Measurements from ENCODE around the gene GABRA5. TPM values are rescaled to one million over a fixed set of nuclear protein-coding genes. Genes with fewer than 3 reads are reported as not detected.

Gene GABRA5
- polyA plus RNA-seq, 2 donors, result 0.14 to 0.20 TPM

- WGBS, 2 donors, result 49 to 53% methylated on average over 7 of the region's 7 CpGs
- Histone ChIP-seq H3K9me3 (ENCODE audit: control insufficient read depth in 2 of 2, insufficient read depth in 1 of 2, low read depth in 1 of 2, low read length in 1 of 2) (peaks cover 0 to 1% of the 10 kb centered on the region in 2 donors), H3K36me3 (ENCODE audit: control insufficient read depth in 2 of 2, insufficient read depth in 2 of 2, low read length in 1 of 2) (no peaks in the 10 kb centered on the region), H3K27me3 (ENCODE audit: control insufficient read depth in 1 of 2, insufficient read depth in 2 of 2, low read length in 2 of 2) (no peaks in the 10 kb centered on the region), H3K27ac (ENCODE audit: low read depth in 2 of 2, low read length in 1 of 2) (no peak overlapping the region), H3K4me3 (ENCODE audit: low read depth in 1 of 2, low read length in 2 of 2) (no peak overlapping the region), H3K4me1 (ENCODE audit: control insufficient read depth in 2 of 2, insufficient read depth in 2 of 2, low read length in 1 of 2) (peaks cover 4 to 6% of the 10 kb centered on the region in 2 donors)
Measured at GRCh38 chr15:26887926-26888666, 21.2 kb downstream of the GABRA5 start.

- WGBS, 2 donors, result 36 to 39% methylated on average over 8 of the region's 8 CpGs
- H3K27ac ChIP-seq (ENCODE audit: low read depth in 2 of 2, low read length in 1 of 2), result no peak overlapping the region
Measured at GRCh38 chr15:26888761-26889160, 21.9 kb downstream of the GABRA5 start.

GRCh38 chr15:26889298-26889898, 22.5 kb downstream of the GABRA5 start:
- peaks cover 0 to 5% of the 10 kb centered on the region in 2 donors for H3K9me3 ChIP-seq (ENCODE audit: control insufficient read depth in 2 of 2, insufficient read depth in 1 of 2, low read depth in 1 of 2, low read length in 1 of 2)
- H3K4me3 ChIP-seq (ENCODE audit: low read depth in 1 of 2, low read length in 2 of 2), result no peak overlapping the region
- WGBS, 2 donors, result 20 to 22% methylated on average over 5 of the region's 5 CpGs
- no peaks in the 10 kb centered on the region for H3K36me3 ChIP-seq (ENCODE audit: control insufficient read depth in 2 of 2, insufficient read depth in 2 of 2, low read length in 1 of 2)
- H3K27ac ChIP-seq (ENCODE audit: low read depth in 2 of 2, low read length in 1 of 2), result no peak overlapping the region
- H3K27me3 ChIP-seq (ENCODE audit: control insufficient read depth in 1 of 2, insufficient read depth in 2 of 2, low read length in 2 of 2), result no peaks in the 10 kb centered on the region
- peaks cover 4 to 6% of the 10 kb centered on the region in 2 donors for H3K4me1 ChIP-seq (ENCODE audit: control insufficient read depth in 2 of 2, insufficient read depth in 2 of 2, low read length in 1 of 2)

More at GRCh38 chr15:26888761-26889160, 21.9 kb downstream of the GABRA5 start:
- peaks cover 0 to 1% of the 10 kb centered on the region in 2 donors for H3K9me3 ChIP-seq (ENCODE audit: control insufficient read depth in 2 of 2, insufficient read depth in 1 of 2, low read depth in 1 of 2, low read length in 1 of 2)
- no peak overlapping the region for H3K4me3 ChIP-seq (ENCODE audit: low read depth in 1 of 2, low read length in 2 of 2)
- H3K4me1 ChIP-seq (ENCODE audit: control insufficient read depth in 2 of 2, insufficient read depth in 2 of 2, low read length in 1 of 2), result peaks cover 4 to 6% of the 10 kb centered on the region in 2 donors
- no peaks in the 10 kb centered on the region for H3K27me3 ChIP-seq (ENCODE audit: control insufficient read depth in 1 of 2, insufficient read depth in 2 of 2, low read length in 2 of 2)
- H3K36me3 ChIP-seq (ENCODE audit: control insufficient read depth in 2 of 2, insufficient read depth in 2 of 2, low read length in 1 of 2), result no peaks in the 10 kb centered on the region

- Histone ChIP-seq H3K27me3 (ENCODE audit: control insufficient read depth in 1 of 2, insufficient read depth in 2 of 2, low read length in 2 of 2) (no peaks in the 10 kb centered on the region), H3K4me1 (ENCODE audit: control insufficient read depth in 2 of 2, insufficient read depth in 2 of 2, low read length in 1 of 2) (peaks cover 4 to 6% of the 10 kb centered on the region in 2 donors), H3K9me3 (ENCODE audit: control insufficient read depth in 2 of 2, insufficient read depth in 1 of 2, low read depth in 1 of 2, low read length in 1 of 2) (peaks cover 0 to 5% of the 10 kb centered on the region in 2 donors), H3K4me3 (ENCODE audit: low read depth in 1 of 2, low read length in 2 of 2) (no peak overlapping the region), H3K27ac (ENCODE audit: low read depth in 2 of 2, low read length in 1 of 2) (no peak overlapping the region), H3K36me3 (ENCODE audit: control insufficient read depth in 2 of 2, insufficient read depth in 2 of 2, low read length in 1 of 2) (no peaks in the 10 kb centered on the region)
- 82 to 84% methylated on average over 7 of the region's 7 CpGs for WGBS, 2 donors
Measured at GRCh38 chr15:26890451-26890850, 23.6 kb downstream of the GABRA5 start.

- Histone ChIP-seq H3K27me3 (ENCODE audit: control insufficient read depth in 1 of 2, insufficient read depth in 2 of 2, low read length in 2 of 2) (no peaks in the 10 kb centered on the region), H3K9me3 (ENCODE audit: control insufficient read depth in 2 of 2, insufficient read depth in 1 of 2, low read depth in 1 of 2, low read length in 1 of 2) (peaks cover 0 to 5% of the 10 kb centered on the region in 2 donors), H3K4me3 (ENCODE audit: low read depth in 1 of 2, low read length in 2 of 2) (no peak overlapping the region), H3K27ac (ENCODE audit: low read depth in 2 of 2, low read length in 1 of 2) (no peak overlapping the region), H3K36me3 (ENCODE audit: control insufficient read depth in 2 of 2, insufficient read depth in 2 of 2, low read length in 1 of 2) (no peaks in the 10 kb centered on the region), H3K4me1 (ENCODE audit: control insufficient read depth in 2 of 2, insufficient read depth in 2 of 2, low read length in 1 of 2) (peaks cover 4 to 6% of the 10 kb centered on the region in 2 donors)
- 60 to 62% methylated on average over 6 of the region's 6 CpGs for WGBS, 2 donors
Measured at GRCh38 chr15:26890988-26891387, 24.1 kb downstream of the GABRA5 start.

- Histone ChIP-seq H3K36me3 (ENCODE audit: control insufficient read depth in 2 of 2, insufficient read depth in 2 of 2, low read length in 1 of 2) (no peaks in the 10 kb centered on the region), H3K27ac (ENCODE audit: low read depth in 2 of 2, low read length in 1 of 2) (no peak overlapping the region), H3K4me1 (ENCODE audit: control insufficient read depth in 2 of 2, insufficient read depth in 2 of 2, low read length in 1 of 2) (peaks cover 4 to 6% of the 10 kb centered on the region in 2 donors), H3K4me3 (ENCODE audit: low read depth in 1 of 2, low read length in 2 of 2) (peak overlapping the region; percentile 25 to 28), H3K27me3 (ENCODE audit: control insufficient read depth in 1 of 2, insufficient read depth in 2 of 2, low read length in 2 of 2) (no peaks in the 10 kb centered on the region), H3K9me3 (ENCODE audit: control insufficient read depth in 2 of 2, insufficient read depth in 1 of 2, low read depth in 1 of 2, low read length in 1 of 2) (peaks cover 0 to 5% of the 10 kb centered on the region in 2 donors)
- 7 to 8% methylated on average over 37 of the region's 37 CpGs for WGBS, 2 donors
Measured at GRCh38 chr15:26891448-26892181, 24.8 kb downstream of the GABRA5 start.

- no peaks in the 10 kb centered on the region for H3K27me3 ChIP-seq (ENCODE audit: control insufficient read depth in 1 of 2, insufficient read depth in 2 of 2, low read length in 2 of 2)
- WGBS, 2 donors, result 14 to 17% methylated on average over 24 of the region's 24 CpGs
- H3K4me1 ChIP-seq (ENCODE audit: control insufficient read depth in 2 of 2, insufficient read depth in 2 of 2, low read length in 1 of 2), result peaks cover 4 to 6% of the 10 kb centered on the region in 2 donors
- H3K9me3 ChIP-seq (ENCODE audit: control insufficient read depth in 2 of 2, insufficient read depth in 1 of 2, low read depth in 1 of 2, low read length in 1 of 2), result peaks cover 0 to 5% of the 10 kb centered on the region in 2 donors
- H3K36me3 ChIP-seq (ENCODE audit: control insufficient read depth in 2 of 2, insufficient read depth in 2 of 2, low read length in 1 of 2), result no peaks in the 10 kb centered on the region
- no peak overlapping the region for H3K27ac ChIP-seq (ENCODE audit: low read depth in 2 of 2, low read length in 1 of 2)
- H3K4me3 ChIP-seq (ENCODE audit: low read depth in 1 of 2, low read length in 2 of 2), result no peak overlapping the region
Measured at GRCh38 chr15:26892182-26892518, 25.3 kb downstream of the GABRA5 start.

GRCh38 chr15:26892678-26893077, 25.8 kb downstream of the GABRA5 start:
- Histone ChIP-seq H3K4me1 (ENCODE audit: control insufficient read depth in 2 of 2, insufficient read depth in 2 of 2, low read length in 1 of 2) (peaks cover 4 to 6% of the 10 kb centered on the region in 2 donors), H3K4me3 (ENCODE audit: low read depth in 1 of 2, low read length in 2 of 2) (no peak overlapping the region), H3K27ac (ENCODE audit: low read depth in 2 of 2, low read length in 1 of 2) (no peak overlapping the region), H3K36me3 (ENCODE audit: control insufficient read depth in 2 of 2, insufficient read depth in 2 of 2, low read length in 1 of 2) (no peaks in the 10 kb centered on the region), H3K27me3 (ENCODE audit: control insufficient read depth in 1 of 2, insufficient read depth in 2 of 2, low read length in 2 of 2) (no peaks in the 10 kb centered on the region), H3K9me3 (ENCODE audit: control insufficient read depth in 2 of 2, insufficient read depth in 1 of 2, low read depth in 1 of 2, low read length in 1 of 2) (peaks cover 0 to 5% of the 10 kb centered on the region in 2 donors)
- WGBS, 2 donors, result 84 to 85% methylated on average over 14 of the region's 14 CpGs

GRCh38 chr15:26893351-26894065, 26.6 kb downstream of the GABRA5 start:
- Histone ChIP-seq H3K27ac (ENCODE audit: low read depth in 2 of 2, low read length in 1 of 2) (no peak overlapping the region), H3K4me1 (ENCODE audit: control insufficient read depth in 2 of 2, insufficient read depth in 2 of 2, low read length in 1 of 2) (peaks cover 4 to 6% of the 10 kb centered on the region in 2 donors), H3K27me3 (ENCODE audit: control insufficient read depth in 1 of 2, insufficient read depth in 2 of 2, low read length in 2 of 2) (no peaks in the 10 kb centered on the region), H3K9me3 (ENCODE audit: control insufficient read depth in 2 of 2, insufficient read depth in 1 of 2, low read depth in 1 of 2, low read length in 1 of 2) (peaks cover 0 to 5% of the 10 kb centered on the region in 2 donors), H3K36me3 (ENCODE audit: control insufficient read depth in 2 of 2, insufficient read depth in 2 of 2, low read length in 1 of 2) (no peaks in the 10 kb centered on the region), H3K4me3 (ENCODE audit: low read depth in 1 of 2, low read length in 2 of 2) (no peak overlapping the region)
- WGBS, 2 donors, result 85 to 86% methylated on average over 34 to 35 of the region's 35 CpGs
